Tibial artery (tissue), 4 donors: ENCODE results near the gene PILRB.
"Not testable (repeated sequence)": the region's sequence is repeated elsewhere in the genome, so short reads cannot be mapped to it uniquely, and the experiment has no call there.

Source experiments
- DNase-seq, 2 donors: peaks; one replicate each; pipeline ENCODE4 v3.0.0-alpha.2; 2019
- H3K27ac ChIP-seq, 2 donors: fragments of 200-600 bp; sonication (generic) in 1 of 2; 1 replicate in 1 of 2; 2 replicates in 1 of 2; pipeline ENCODE4 v1.5.1; 2018 to 2019; ENCODE audit warnings: mild to moderate bottlenecking in 1 of 2
- H3K27me3 ChIP-seq, 2 donors: fragments of 200-600 bp; sonication (generic) in 1 of 2; one replicate each; pipeline versions ENCODE4 v1.5.1 to v1.6.0; 2016 to 2019
- H3K36me3 ChIP-seq, 3 donors: fragments of 200-600 bp; sonication (generic) in 2 of 3; one replicate each; pipeline ENCODE4 v1.5.1; 2016 to 2019; ENCODE audit warnings: mild to moderate bottlenecking in 2 of 3
- H3K4me1 ChIP-seq, 4 donors: fragments of 200-600 bp; sonication (generic) in 2 of 4; 1 replicate in 3 of 4; 2 replicates in 1 of 4; pipeline ENCODE4 v1.5.1; 2016 to 2019
- H3K4me3 ChIP-seq, 2 donors: fragments of 200-600 bp; sonication (generic) in 1 of 2; 1 replicate in 1 of 2; 2 replicates in 1 of 2; pipeline ENCODE4 v1.5.1; 2018 to 2019; ENCODE audit warnings: mild to moderate bottlenecking in 2 of 2
- H3K9me3 ChIP-seq, 3 donors: fragments of 200-600 bp; sonication (generic) in 1 of 3; one replicate each; pipeline ENCODE4 v1.5.1; 2016 to 2019
- CTCF ChIP-seq, 2 experiments: fragments of 200-600 bp in 1 of 2; fragments of 450-650 bp in 1 of 2; IDR thresholded peaks; one replicate each; pipeline ENCODE4 v1.5.1; 2017 to 2019; ENCODE audit warnings: antibody characterized with exemption in 2 of 2, mild to moderate bottlenecking in 1 of 2, moderate library complexity in 1 of 2
- intact Hi-C: fragments of 100-400 bp; cut with DNase I; formaldehyde crosslinking; loops from one replicate; pipeline ENCODE4 v1.15.0; 2023; ENCODE audit warnings: low total_unique reads

PILRB gene

GRCh38 chr7:100356416-100357068 lies 1.4 kb upstream of the PILRB start:
- no peak for TF ChIP-seq CTCF (IDR thresholded peaks at IDR 0.05)
- DNase-seq: no peak
- peaks cover 82 to 100% (median 98%) of the 10 kb centered on the region in 3 donors for H3K36me3 ChIP-seq
- intact Hi-C loops: no loop called here
- no peak overlapping the region for H3K4me3 ChIP-seq
- no peak overlapping the region for H3K27ac ChIP-seq
- no peaks in the 10 kb centered on the region for H3K4me1 ChIP-seq
- no peaks in the 10 kb centered on the region for H3K27me3 ChIP-seq
- no peaks in the 10 kb centered on the region for H3K9me3 ChIP-seq

- no peaks in the 10 kb centered on the region for H3K27me3 ChIP-seq
- no peak overlapping the region for H3K27ac ChIP-seq
- DNase-seq: no peak
- intact Hi-C loops: no loop called here
- no peaks in the 10 kb centered on the region for H3K9me3 ChIP-seq
- no peak for TF ChIP-seq CTCF (IDR thresholded peaks at IDR 0.05)
- H3K36me3 ChIP-seq: peaks cover 83 to 100% (median 98%) of the 10 kb centered on the region in 3 donors
- no peak overlapping the region for H3K4me3 ChIP-seq
- no peaks in the 10 kb centered on the region for H3K4me1 ChIP-seq
These were observed 771 bp upstream of the PILRB start for GRCh38 chr7:100357131-100357561.

GRCh38 chr7:100358857-100359212 lies 918 bp downstream of the PILRB start:
- H3K36me3 ChIP-seq: peaks cover 68 to 100% (median 90%) of the 10 kb centered on the region in 3 donors
- intact Hi-C loops: no loop called here
- no peak for TF ChIP-seq CTCF (IDR thresholded peaks at IDR 0.05)

GRCh38 chr7:100360135-100360854 lies 2.4 kb downstream of the PILRB start:
- no peaks in the 10 kb centered on the region for H3K27me3 ChIP-seq
- no peak for TF ChIP-seq CTCF (IDR thresholded peaks at IDR 0.05)
- H3K4me1 ChIP-seq: no peaks in the 10 kb centered on the region
- H3K27ac ChIP-seq: no peak overlapping the region
- intact Hi-C loops: no loop called here
- DNase-seq: no peak
- H3K9me3 ChIP-seq: no peaks in the 10 kb centered on the region
- peaks cover 53 to 100% (median 75%) of the 10 kb centered on the region in 3 donors for H3K36me3 ChIP-seq
- H3K4me3 ChIP-seq: no peak overlapping the region

More at GRCh38 chr7:100358857-100359212, 918 bp downstream of the PILRB start:
- Histone ChIP-seq H3K9me3 (no peaks in the 10 kb centered on the region), H3K4me3 (no peak overlapping the region), H3K27ac (no peak overlapping the region), H3K27me3 (no peaks in the 10 kb centered on the region), H3K4me1 (no peaks in the 10 kb centered on the region)
- no peak for DNase-seq

GRCh38 chr7:100363098-100363497 lies 5.2 kb downstream of the PILRB start:
- Histone ChIP-seq H3K36me3 (peaks cover 34 to 99% (median 56%) of the 10 kb centered on the region in 3 donors), H3K4me1 (no peaks in the 10 kb centered on the region), H3K9me3 (no peaks in the 10 kb centered on the region), H3K27ac (no peak overlapping the region), H3K4me3 (no peak overlapping the region), H3K27me3 (no peaks in the 10 kb centered on the region)
- no peak for DNase-seq
- intact Hi-C loops: no loop called here
- TF ChIP-seq CTCF (IDR thresholded peaks at IDR 0.05): no peak

GRCh38 chr7:100363797-100364196 lies 5.9 kb downstream of the PILRB start:
- H3K4me1 ChIP-seq, H3K27me3 ChIP-seq, DNase-seq, intact Hi-C loops, H3K27ac ChIP-seq, H3K4me3 ChIP-seq, H3K9me3 ChIP-seq: not testable (repeated sequence)
- peaks cover 28 to 99% (median 49%) of the 10 kb centered on the region in 3 donors for H3K36me3 ChIP-seq
